H9 (cell line): ENCODE data around the gene KRT80. TPM values are rescaled to one million over a fixed set of nuclear protein-coding genes. Genes with fewer than 3 reads are reported as not detected.

Experiments
- DNase-seq: peaks from one replicate; pipeline ENCODE4 v3.0.0-alpha.2; 2017
- H2AFZ ChIP-seq: one replicate; pipeline ENCODE4 v1.6.1; 2013; ENCODE audit warnings: mild to moderate bottlenecking, low read length, control low read depth, moderate library complexity
- H2AK5ac ChIP-seq: 2 replicates; pipeline ENCODE4 v1.6.1; 2013; ENCODE audit warnings: low read length, control low read depth, mixed read lengths; ENCODE audit not compliant: insufficient read length
- H2BK120ac ChIP-seq: one replicate; pipeline ENCODE4 v1.6.1; 2013; ENCODE audit warnings: low read depth, mild to moderate bottlenecking, low read length, control low read depth, inconsistent platforms; ENCODE audit not compliant: poor library complexity, severe bottlenecking
- H2BK12ac ChIP-seq: 2 replicates; pipeline ENCODE4 v1.6.1; 2013; ENCODE audit warnings: low read length, control low read depth, mixed read lengths, low read depth; ENCODE audit not compliant: insufficient read length
- H2BK15ac ChIP-seq: 2 replicates; pipeline ENCODE4 v1.6.1; 2013; ENCODE audit warnings: low read depth, low read length, control low read depth
- H2BK20ac ChIP-seq: one replicate; pipeline ENCODE4 v1.6.1; 2013; ENCODE audit warnings: low read depth, mild to moderate bottlenecking, low read length, control low read depth, inconsistent platforms; ENCODE audit not compliant: poor library complexity, severe bottlenecking
- H2BK5ac ChIP-seq: 2 replicates; pipeline ENCODE4 v1.6.1; 2013; ENCODE audit warnings: low read length, control low read depth, mixed read lengths; ENCODE audit not compliant: insufficient read length
- H3K14ac ChIP-seq: 2 replicates; pipeline ENCODE4 v1.6.1; 2013; ENCODE audit warnings: low read length, control low read depth; ENCODE audit not compliant: insufficient read depth
- H3K18ac ChIP-seq: 2 replicates; pipeline ENCODE4 v1.6.1; 2013; ENCODE audit warnings: low read depth, mild to moderate bottlenecking, mixed read lengths, low read length, control low read depth; ENCODE audit not compliant: insufficient read length
- H3K23ac ChIP-seq: 2 replicates; pipeline ENCODE4 v1.6.1; 2013; ENCODE audit warnings: low read length, control low read depth, mixed read lengths, low read depth; ENCODE audit not compliant: insufficient read length
- H3K23me2 ChIP-seq: 2 replicates; pipeline ENCODE4 v1.6.1; 2013; ENCODE audit warnings: low read depth, mild to moderate bottlenecking, mixed read lengths, low read length, control low read depth; ENCODE audit not compliant: insufficient read length, poor library complexity, severe bottlenecking
- H3K27ac ChIP-seq: 2 replicates; pipeline ENCODE4 v1.5.1; 2013; ENCODE audit warnings: low read length, control low read depth, mixed read lengths, low read depth; ENCODE audit not compliant: insufficient read length
- H3K27me3 ChIP-seq: 2 replicates; pipeline ENCODE4 v1.6.1; 2013; ENCODE audit warnings: low read length, control low read depth, inconsistent platforms; ENCODE audit not compliant: insufficient read depth
- H3K4ac ChIP-seq: 2 replicates; pipeline ENCODE4 v1.6.1; 2013; ENCODE audit warnings: low read depth, mild to moderate bottlenecking, control low read depth, inconsistent platforms, low read length, moderate library complexity
- H3K4me1 ChIP-seq: 2 replicates; pipeline ENCODE4 v1.6.1; 2013; ENCODE audit warnings: low read length, control low read depth, inconsistent platforms; ENCODE audit not compliant: insufficient read depth
- H3K4me2 ChIP-seq: 2 replicates; pipeline ENCODE4 v1.6.1; 2013; ENCODE audit warnings: low read length, control low read depth, mixed read lengths; ENCODE audit not compliant: insufficient read length, insufficient read depth
- H3K56ac ChIP-seq: 2 replicates; pipeline ENCODE4 v1.6.1; 2013; ENCODE audit warnings: low read depth, mild to moderate bottlenecking, mixed read lengths, low read length, control low read depth; ENCODE audit not compliant: insufficient read length
- H3K79me1 ChIP-seq: 2 replicates; pipeline ENCODE4 v1.6.1; 2013; ENCODE audit warnings: low read depth, mild to moderate bottlenecking, moderate library complexity, low read length, control low read depth, inconsistent platforms; ENCODE audit not compliant: insufficient read depth, poor library complexity, severe bottlenecking
- H3K79me2 ChIP-seq: 2 replicates; pipeline ENCODE4 v1.6.1; 2013; ENCODE audit warnings: low read length, control low read depth, inconsistent platforms; ENCODE audit not compliant: insufficient read depth
- H3K9ac ChIP-seq: 2 replicates; pipeline ENCODE4 v1.6.1; 2013; ENCODE audit warnings: low read length, control low read depth, mixed read lengths; ENCODE audit not compliant: insufficient read length; ENCODE audit errors: extremely low read depth
- H3K9me3 ChIP-seq: one replicate; pipeline ENCODE4 v1.6.1; 2013; ENCODE audit warnings: low read depth, low read length, inconsistent platforms; ENCODE audit not compliant: control insufficient read depth
- H3T11ph ChIP-seq: one replicate; pipeline ENCODE4 v1.6.1; 2013; ENCODE audit warnings: mild to moderate bottlenecking, low read length, control low read depth, inconsistent platforms
- H4K20me1 ChIP-seq: one replicate; pipeline ENCODE4 v1.6.1; 2013; ENCODE audit not compliant: control insufficient read depth, insufficient read length, insufficient read depth
- H4K5ac ChIP-seq: 2 replicates; pipeline ENCODE4 v1.6.1; 2013; ENCODE audit warnings: low read depth, mild to moderate bottlenecking, mixed read lengths, low read length, control low read depth; ENCODE audit not compliant: insufficient read length
- H4K8ac ChIP-seq: replicated peaks from 2 replicates; pipeline ENCODE4 v1.6.1; 2013; ENCODE audit warnings: low read length, control low read depth, mixed read lengths, low read depth; ENCODE audit not compliant: insufficient read length
- H4K91ac ChIP-seq: 2 replicates; pipeline ENCODE4 v1.6.1; 2013; ENCODE audit warnings: low read depth, mild to moderate bottlenecking, moderate library complexity, mixed read lengths, low read length, control low read depth; ENCODE audit not compliant: insufficient read length
- H3K27ac Mint-ChIP-seq, 3 experiments: 2 replicates in 2 of 3; 3 replicates in 1 of 3; pipeline ENCODE4 v1.8.0; 2020 to 2021; ENCODE audit warnings: mixed read lengths in 3 of 3, mild to moderate bottlenecking in 1 of 3, moderate library complexity in 1 of 3
- H3K27me3 Mint-ChIP-seq: 2 replicates; pipeline ENCODE4 v1.8.0; 2021; ENCODE audit warnings: low read depth, mild to moderate bottlenecking, moderate library complexity, mixed read lengths
- H3K36me3 Mint-ChIP-seq, 3 experiments: 2 replicates in 2 of 3; 3 replicates in 1 of 3; pipeline ENCODE4 v1.8.0; 2020 to 2021; ENCODE audit warnings: low read depth in 3 of 3, mixed read lengths in 3 of 3; ENCODE audit not compliant: insufficient read depth in 1 of 3
- H3K4me1 Mint-ChIP-seq, 2 experiments: 2 replicates each; pipeline ENCODE4 v1.8.0; 2020; ENCODE audit warnings: mixed read lengths in 2 of 2
- H3K4me3 Mint-ChIP-seq, 2 experiments: 2 replicates in 1 of 2; 3 replicates in 1 of 2; pipeline ENCODE4 v1.8.0; 2020 to 2021; ENCODE audit warnings: mild to moderate bottlenecking in 2 of 2, mixed read lengths in 2 of 2, moderate library complexity in 1 of 2
- H3K9me3 Mint-ChIP-seq, 2 experiments: 2 replicates in 1 of 2; 3 replicates in 1 of 2; pipeline ENCODE4 v1.8.0; 2020; ENCODE audit warnings: mild to moderate bottlenecking in 2 of 2, mixed read lengths in 2 of 2, moderate library complexity in 1 of 2
- CTCF ChIP-seq: fragments of 200-600 bp; sonication (generic); conservative IDR thresholded peaks from 3 replicates; pipeline ENCODE4 v1.8.0; 2021; ENCODE audit warnings: antibody characterized with exemption, mild to moderate bottlenecking
- WGBS: extraction: QIAGEN DNeasy Blood & Tissue Kit; methylation state at CpG from one replicate; pipeline ENCODE4 v1.1.7; 2013; ENCODE audit warnings: missing lambda C conversion rate, low lambda C conversion rate, mixed read lengths; ENCODE audit not compliant: insufficient read length; ENCODE audit errors: extremely low coverage; 5-methylcytosine and 5-hydroxymethylcytosine counted together
- total RNA-seq: library from RNA; stranded (reverse); gene quantifications from 2 replicates; pipeline ENCODE4 v1.2.1, GENCODE V29; 2021

The KRT80 gene
- total RNA-seq, 1 experiment from 2014 or later: not detected

GRCh38 chr12:52234223-52234810 is 42.5 kb upstream of the KRT80 start:
- no peak overlapping the region for H2BK15ac ChIP-seq
- H3K27me3 Mint-ChIP-seq: peaks cover 77% of the 10 kb centered on the region
- H3K27me3 ChIP-seq: peaks cover 8% of the 10 kb centered on the region
- H3K4me3 Mint-ChIP-seq: peak overlapping the region; percentile 21 to 36; a peak in 2 of 5 replicates
- no peak overlapping the region for H2BK12ac ChIP-seq
- no peaks in the 10 kb centered on the region for H3K9me3 ChIP-seq
- no peak overlapping the region for H3T11ph ChIP-seq
- no peaks in the 10 kb centered on the region for H3K79me1 ChIP-seq
- H2AFZ ChIP-seq: no peak overlapping the region
- WGBS: no CpG with 5 or more reads among the region's 10 CpGs
- H3K79me2 ChIP-seq: no peaks in the 10 kb centered on the region
- no peak overlapping the region for H3K18ac ChIP-seq
- H2AK5ac ChIP-seq: no peak overlapping the region
- no peak overlapping the region for H3K14ac ChIP-seq
- H4K91ac ChIP-seq: no peak overlapping the region
- no peak overlapping the region for H3K4ac ChIP-seq
- H3K4me2 ChIP-seq: no peak overlapping the region
- H2BK20ac ChIP-seq: no peak overlapping the region
- H3K4me1 ChIP-seq: peaks cover 12% of the 10 kb centered on the region
- no peak overlapping the region for H2BK5ac ChIP-seq
- no peak overlapping the region for H4K5ac ChIP-seq
- H3K4me1 Mint-ChIP-seq: peaks cover 66 to 78% of the 10 kb centered on the region in 2 experiments
- H3K36me3 Mint-ChIP-seq: peaks cover 2 to 23% (median 3%) of the 10 kb centered on the region in 3 experiments; a peak in 5 of 7 replicates
- peak overlapping the region in 1 of 3 experiments; percentile 88; a peak in 2 of 7 replicates for H3K27ac Mint-ChIP-seq
- DNase-seq: no peak
- H3K23ac ChIP-seq: no peak overlapping the region
- H3K23me2 ChIP-seq: peaks cover 12% of the 10 kb centered on the region
- H3K27ac ChIP-seq: no peak overlapping the region
- no peak overlapping the region for H2BK120ac ChIP-seq
- H3K56ac ChIP-seq: no peak overlapping the region
- no peaks in the 10 kb centered on the region; a peak in 1 of 5 replicates for H3K9me3 Mint-ChIP-seq
- no peak overlapping the region for H4K8ac ChIP-seq
- TF ChIP-seq CTCF: no peak
- no peaks in the 10 kb centered on the region for H4K20me1 ChIP-seq
- no peak overlapping the region for H3K9ac ChIP-seq
